Ovary (tissue), 9 donors: ENCODE data around the gene ZMYM2. TPM values are rescaled to one million over a fixed set of nuclear protein-coding genes. Genes with fewer than 3 reads are reported as not detected.

ENCODE experiments used
- DNase-seq, 5 donors: peaks; one replicate each; pipeline ENCODE4 v3.0.0-alpha.2; 2019 to 2020
- H3K27ac ChIP-seq, 2 donors: fragments of 200-600 bp; one replicate each; pipeline versions ENCODE4 v1.5.1 to v1.8.0; 2019 to 2022
- H3K27me3 ChIP-seq: fragments of 200-600 bp; one replicate; pipeline ENCODE4 v1.8.0; 2022
- H3K36me3 ChIP-seq: fragments of 200-600 bp; sonication (generic); one replicate; pipeline ENCODE4 v1.5.1; 2019
- H3K4me1 ChIP-seq: one replicate; pipeline ENCODE4 v1.8.1; 2013; ENCODE audit warnings: mild to moderate bottlenecking, moderate library complexity; ENCODE audit not compliant: insufficient read depth
- H3K4me3 ChIP-seq: fragments of 200-600 bp; sonication (generic); one replicate; pipeline ENCODE4 v1.5.1; 2017
- H3K9me3 ChIP-seq, 2 donors: fragments of 200-600 bp in 1 of 2; sonication (generic) in 1 of 2; one replicate each; pipeline versions ENCODE4 v1.5.1 to v1.8.1; 2013 to 2019; ENCODE audit warnings: mild to moderate bottlenecking in 1 of 2, moderate library complexity in 1 of 2
- CTCF ChIP-seq, 3 donors: fragments of 450-650 bp in 2 of 3; fragments of 200-600 bp in 1 of 3; IDR thresholded peaks; one replicate each; pipeline versions ENCODE4 v1.5.1 to v1.8.0; 2016 to 2022; ENCODE audit warnings: antibody characterized with exemption in 3 of 3, mild to moderate bottlenecking in 1 of 3
- EP300 ChIP-seq: sonication (generic); formaldehyde crosslinking; IDR thresholded peaks from one replicate; pipeline ENCODE4 v1.6.1; 2017; ENCODE audit warnings: antibody characterized with exemption
- POLR2A ChIP-seq: fragments of 450-650 bp; IDR thresholded peaks from one replicate; pipeline ENCODE4 v1.6.1; 2017; ENCODE audit warnings: antibody characterized with exemption, mild to moderate bottlenecking, moderate library complexity
- WGBS, 3 donors: extraction: QIAGEN DNeasy Blood & Tissue Kit in 1 of 3; methylation state at CpG; one replicate each; pipeline versions ENCODE4 v1.1.5 to v1.1.7; 2013 to 2017; 5-methylcytosine and 5-hydroxymethylcytosine counted together
- intact Hi-C, 4 donors: fragments of 100-400 bp; cut with DNase I; formaldehyde crosslinking; loops; one replicate each; pipeline versions ENCODE4 v1.11.0 to v1.15.1; 2022 to 2023
- polyA plus RNA-seq, 2 donors: library from polyadenylated mRNA; stranded (reverse); fragments of 200-250 nt in 1 of 2; fragments of 350-450 nt in 1 of 2; fragmentation: Illumina TruSeq in 1 of 2; extraction: RNeasy Lipid Tissue Mini Kit (QIAGEN cat#74804) in 1 of 2; gene quantifications; one replicate each; pipeline ENCODE4 v1.2.3, GENCODE V29; 2013 to 2014
- total RNA-seq, 7 donors: library from RNA; depleted of rRNA in 2 of 7; stranded (reverse); fragments of >200 nt in 2 of 7; fragmentation: NEBNext Ultra II Directional in 3 of 7; extraction: Animal tissue kit (Norgen Biotek cat#: 25700) in 3 of 7; gene quantifications; one replicate each; pipeline versions ENCODE4 v1.1.0 to v1.2.4, GENCODE V29; 2016 to 2023
- donor health status: DM: no; HTN: no; CAD: no; lungs with moderate emphysema.
- donor health status: DM: no; HTN: no; CAD: no.
- donor health status: Bipolar disorder and iron deficiency.
- donor health status: DM: yes; HTN: yes; CAD: no.
- donor health status: DM: no; HTN: no; CAD: no.
- donor health status: DM: yes; HTN: yes; CAD: no.

The ZMYM2 gene
- total and polyA plus RNA-seq, 9 donors = 17.2 to 97.6 (median 69.6) TPM

DNA sequence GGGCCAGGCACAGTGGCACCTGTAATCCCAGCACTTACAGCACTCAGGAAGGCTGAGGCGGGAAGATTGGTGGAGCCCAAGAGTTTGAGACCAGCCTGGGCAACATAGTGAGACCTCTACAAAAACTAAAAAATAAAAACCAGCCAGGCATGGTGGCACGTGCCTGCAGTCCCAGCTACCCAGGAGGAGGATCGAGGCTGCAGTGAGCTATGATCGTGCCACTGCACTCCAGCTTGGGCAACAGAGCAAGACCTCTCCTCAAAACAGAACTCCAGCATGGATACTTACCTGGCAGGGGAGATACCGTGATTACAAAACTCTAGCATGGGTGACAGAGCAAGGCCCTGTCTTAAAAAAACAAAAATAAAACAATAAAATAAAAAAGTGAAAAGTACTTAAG is 107.0 kb downstream of the ZMYM2 start:
- no peak overlapping the region for H3K27ac ChIP-seq
- TF ChIP-seq EP300 (no peak), POLR2A (no peak), CTCF (IDR thresholded peaks at IDR 0.05) (no peak)
- H3K27me3 ChIP-seq = no peaks in the 10 kb centered on the region
- no peaks in the 10 kb centered on the region for H3K9me3 ChIP-seq
- DNase-seq = no peak
- H3K4me1 ChIP-seq = no peaks in the 10 kb centered on the region
- H3K36me3 ChIP-seq = no peaks in the 10 kb centered on the region
- 95 to 97% (median 97%) methylated on average over 5 of the region's 5 CpGs for WGBS, 3 donors
- intact Hi-C loops = no loop called here
- no peak overlapping the region for H3K4me3 ChIP-seq

- TF ChIP-seq EP300 (no peak), POLR2A (no peak), CTCF (IDR thresholded peaks at IDR 0.05) (no peak)
- H3K9me3 ChIP-seq = no peaks in the 10 kb centered on the region
- WGBS, 3 donors = 49 to 62% (median 49%) methylated on average over 3 of the region's 3 CpGs
- H3K36me3 ChIP-seq = no peaks in the 10 kb centered on the region
- peaks cover 3% of the 10 kb centered on the region for H3K4me1 ChIP-seq
- no peaks in the 10 kb centered on the region for H3K27me3 ChIP-seq
- H3K4me3 ChIP-seq = no peak overlapping the region
- no peak for DNase-seq
- intact Hi-C loops = no loop called here
- no peak overlapping the region for H3K27ac ChIP-seq
These were observed 111.4 kb downstream of the ZMYM2 start for GRCh38 chr13:20069956-20070355.

GRCh38 chr13:20073775-20074174 is 115.2 kb downstream of the ZMYM2 start:
- peaks cover 3% of the 10 kb centered on the region for H3K4me1 ChIP-seq
- DNase-seq = no peak
- no peak for TF ChIP-seq EP300
- H3K36me3 ChIP-seq = no peaks in the 10 kb centered on the region
- WGBS, 3 donors = 94 to 96% (median 96%) methylated on average over 2 of the region's 2 CpGs
- no peak overlapping the region for H3K27ac ChIP-seq
- H3K27me3 ChIP-seq = no peaks in the 10 kb centered on the region
- no peak overlapping the region for H3K4me3 ChIP-seq
- intact Hi-C loops = no loop called here
- no peaks in the 10 kb centered on the region for H3K9me3 ChIP-seq

GRCh38 chr13:20074966-20075365 is 116.4 kb downstream of the ZMYM2 start:
- Histone ChIP-seq H3K27me3 (no peaks in the 10 kb centered on the region), H3K4me3 (no peak overlapping the region), H3K36me3 (no peaks in the 10 kb centered on the region), H3K27ac (no peak overlapping the region), H3K9me3 (no peaks in the 10 kb centered on the region), H3K4me1 (peaks cover 3% of the 10 kb centered on the region)
- intact Hi-C loops = no loop called here
- no peak for DNase-seq
- WGBS, 3 donors = 2 to 12% (median 4%) methylated on average over 1 of the region's 1 CpG
- no peak for TF ChIP-seq EP300

GRCh38 chr13:20077086-20077485 is 118.6 kb downstream of the ZMYM2 start:
- Histone ChIP-seq H3K4me3 (no peak overlapping the region), H3K36me3 (no peaks in the 10 kb centered on the region), H3K9me3 (no peaks in the 10 kb centered on the region), H3K27ac (no peak overlapping the region), H3K27me3 (no peaks in the 10 kb centered on the region), H3K4me1 (peaks cover 3% of the 10 kb centered on the region)
- no peak for DNase-seq
- no peak for TF ChIP-seq POLR2A
- no peak for TF ChIP-seq EP300
- no peak for TF ChIP-seq CTCF (IDR thresholded peaks at IDR 0.05)
- WGBS, 3 donors = 86 to 94% (median 91%) methylated on average over 2 of the region's 2 CpGs
- intact Hi-C loops = no loop called here
